GM06990 (cell line): Measurements from ENCODE around the gene SERPINE2.

Experiments used
- DNase-seq: peaks from one replicate; pipeline ENCODE4 v3.0.0-alpha.2; 2011; ENCODE audit not compliant: insufficient read length; ENCODE audit errors: extremely low read depth
- H3K27me3 ChIP-seq: replicated peaks from 2 replicates; pipeline ENCODE4 v1.6.0; 2011; ENCODE audit warnings: low read length; ENCODE audit not compliant: control insufficient read depth, insufficient read depth
- H3K36me3 ChIP-seq: 2 replicates; pipeline ENCODE4 v1.5.1; 2011; ENCODE audit warnings: low read length; ENCODE audit not compliant: control insufficient read depth, insufficient read depth
- H3K4me3 ChIP-seq: replicated peaks from 2 replicates; pipeline ENCODE4 v1.5.1; 2011; ENCODE audit warnings: low read depth, mild to moderate bottlenecking, control low read depth, low read length
- TF ChIP-seq, protein P1 (sequence below): IDR thresholded peaks from 2 replicates; pipeline ENCODE4 v1.5.1; 2011; ENCODE audit warnings: low read length, control low read depth, mild to moderate bottlenecking, inconsistent platforms; ENCODE audit not compliant: insufficient read depth, poor library complexity, severe bottlenecking

The SERPINE2 gene

DNA sequence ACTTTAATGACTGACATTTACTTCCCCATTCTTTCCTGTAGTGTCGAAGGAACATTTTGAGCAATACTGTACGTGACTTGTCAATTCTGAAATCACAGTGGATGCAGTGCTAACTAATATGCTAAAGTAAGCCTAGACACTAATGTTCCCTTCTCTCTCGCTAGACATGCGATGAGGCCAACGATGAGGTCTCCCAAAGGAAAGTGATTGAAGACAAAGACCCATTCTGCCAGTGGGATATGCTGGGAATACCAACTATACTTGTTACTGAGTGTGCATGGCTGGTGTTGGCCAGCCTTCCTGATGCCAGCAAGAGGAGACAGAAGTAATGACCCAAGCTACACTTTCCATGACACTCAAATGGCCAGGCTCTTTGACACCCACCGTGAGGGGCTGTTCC is 2.5 kb upstream of the SERPINE2 start:
- Histone ChIP-seq H3K36me3 (no peaks in the 10 kb centered on the region), H3K4me3 (no peak overlapping the region), H3K27me3 (peaks cover 1% of the 10 kb centered on the region; the same call in 1 of the 2 replicates)
- TF ChIP-seq, protein P1, sequence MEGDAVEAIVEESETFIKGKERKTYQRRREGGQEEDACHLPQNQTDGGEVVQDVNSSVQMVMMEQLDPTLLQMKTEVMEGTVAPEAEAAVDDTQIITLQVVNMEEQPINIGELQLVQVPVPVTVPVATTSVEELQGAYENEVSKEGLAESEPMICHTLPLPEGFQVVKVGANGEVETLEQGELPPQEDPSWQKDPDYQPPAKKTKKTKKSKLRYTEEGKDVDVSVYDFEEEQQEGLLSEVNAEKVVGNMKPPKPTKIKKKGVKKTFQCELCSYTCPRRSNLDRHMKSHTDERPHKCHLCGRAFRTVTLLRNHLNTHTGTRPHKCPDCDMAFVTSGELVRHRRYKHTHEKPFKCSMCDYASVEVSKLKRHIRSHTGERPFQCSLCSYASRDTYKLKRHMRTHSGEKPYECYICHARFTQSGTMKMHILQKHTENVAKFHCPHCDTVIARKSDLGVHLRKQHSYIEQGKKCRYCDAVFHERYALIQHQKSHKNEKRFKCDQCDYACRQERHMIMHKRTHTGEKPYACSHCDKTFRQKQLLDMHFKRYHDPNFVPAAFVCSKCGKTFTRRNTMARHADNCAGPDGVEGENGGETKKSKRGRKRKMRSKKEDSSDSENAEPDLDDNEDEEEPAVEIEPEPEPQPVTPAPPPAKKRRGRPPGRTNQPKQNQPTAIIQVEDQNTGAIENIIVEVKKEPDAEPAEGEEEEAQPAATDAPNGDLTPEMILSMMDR, result no peak
- DNase-seq, result no peak

DNA sequence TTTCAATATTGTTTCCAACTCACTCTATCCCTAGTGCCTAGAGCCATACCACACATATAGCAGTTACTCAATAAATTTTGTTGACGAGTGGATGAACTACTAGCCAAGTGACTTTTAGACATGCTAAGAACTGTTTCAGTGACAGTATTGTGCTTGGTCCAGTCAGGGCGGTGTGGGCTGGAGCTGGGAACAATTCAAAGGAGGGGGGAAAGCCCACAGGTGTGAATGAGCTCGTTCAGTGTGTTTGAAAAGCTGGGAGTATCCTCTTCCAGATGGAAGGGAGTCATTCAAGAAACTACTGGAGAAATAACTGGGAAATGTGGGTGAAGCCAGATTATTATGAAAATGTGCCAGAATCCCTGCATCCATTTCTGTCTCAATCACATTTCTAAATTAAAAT is 1.7 kb upstream of the SERPINE2 start:
- H3K27me3 ChIP-seq, result peaks cover 1% of the 10 kb centered on the region; the same call in 1 of the 2 replicates
- DNase-seq, result no peak
- TF ChIP-seq, protein P1, result no peak

DNA sequence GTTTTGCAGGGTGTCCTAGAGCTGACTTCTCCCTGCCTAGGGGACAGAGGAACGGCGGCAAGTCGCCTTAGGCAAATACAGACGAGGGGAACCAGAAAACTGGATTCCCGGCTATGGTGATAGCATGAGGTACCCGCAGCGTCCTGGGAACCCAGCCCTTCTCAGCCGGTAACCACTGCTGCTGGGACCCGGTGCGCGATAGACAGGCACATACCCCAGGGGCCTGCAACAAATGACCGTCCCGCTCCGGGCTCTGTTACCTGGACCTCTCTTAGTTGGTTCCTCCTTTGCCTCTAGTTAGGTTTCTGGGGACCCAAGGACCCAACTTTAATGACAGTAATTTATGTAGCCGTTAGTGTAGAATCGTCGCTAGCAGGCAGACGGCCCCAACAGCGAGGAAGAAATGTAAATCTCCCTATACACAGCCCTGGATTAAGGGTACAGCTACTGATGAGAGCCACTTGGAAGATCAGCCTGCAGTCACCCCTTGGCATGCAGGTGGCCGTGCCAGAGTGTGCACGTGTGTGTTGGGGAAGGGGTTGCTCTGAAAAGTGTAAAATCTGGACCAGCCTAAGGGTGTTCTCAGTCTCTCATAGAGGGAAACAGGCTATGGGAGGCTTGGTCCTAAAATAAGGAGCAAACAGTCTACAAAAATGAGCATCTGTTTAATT is 819 bp upstream of the SERPINE2 start:
- peaks cover 1% of the 10 kb centered on the region; the same call in 1 of the 2 replicates for H3K27me3 ChIP-seq
- no peak overlapping the region; the same call in 1 of the 2 replicates for H3K4me3 ChIP-seq
- no peaks in the 10 kb centered on the region for H3K36me3 ChIP-seq
- DNase-seq, result no peak
- TF ChIP-seq, protein P1, result no peak

More for the DNA sequence above, 1.7 kb upstream of the SERPINE2 start:
- Histone ChIP-seq H3K4me3 (no peak overlapping the region), H3K36me3 (no peaks in the 10 kb centered on the region)

DNA sequence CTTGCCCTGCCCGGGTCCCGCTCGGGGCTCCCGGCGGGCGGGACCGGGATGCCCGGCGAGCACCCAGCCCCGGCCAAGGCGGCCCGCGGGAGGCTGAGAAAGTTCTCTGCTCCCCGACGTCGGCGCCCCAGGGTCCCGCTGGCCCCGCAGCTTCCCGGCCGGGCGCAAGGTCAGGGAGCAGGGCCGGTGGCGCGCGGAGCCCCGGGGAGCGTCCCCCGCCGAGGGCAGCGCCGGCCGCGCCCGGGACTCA is 331 bp downstream of the SERPINE2 start:
- H3K4me3 ChIP-seq, result peak overlapping the region; percentile 55
- TF ChIP-seq, protein P1, result no peak

GRCh38 chr2:224038049-224038829 is 847 bp downstream of the SERPINE2 start:
- H3K27me3 ChIP-seq, result peaks cover 1% of the 10 kb centered on the region; the same call in 1 of the 2 replicates
- DNase-seq, result peak; percentile 25
- TF ChIP-seq, protein P1, result no peak
- no peaks in the 10 kb centered on the region for H3K36me3 ChIP-seq
- peak overlapping the region; percentile 55 for H3K4me3 ChIP-seq

More for the DNA sequence above, 331 bp downstream of the SERPINE2 start:
- peaks cover 1% of the 10 kb centered on the region; the same call in 1 of the 2 replicates for H3K27me3 ChIP-seq
- H3K36me3 ChIP-seq, result no peaks in the 10 kb centered on the region
- peak; percentile 29 for DNase-seq
